Activated CD8-positive, alpha-beta memory T cell treated with anti-CD3 and anti-CD28 coated beads, Interleukin-2, amount 50 U/mL, for 24 hours (primary cell): ENCODE measurements around the gene ASB13.

Experiments
- DNase-seq: peaks from one replicate; pipeline ENCODE4 v3.0.0-alpha.2; 2020; ENCODE audit errors: extremely low read depth

The ASB13 gene

GRCh38 chr10:5669604-5670003 is 3.2 kb upstream of the ASB13 start:
- no peak for DNase-seq

GRCh38 chr10:5668429-5668828 is 2.0 kb upstream of the ASB13 start:
- DNase-seq, result no peak

GRCh38 chr10:5666841-5667630 is 641 bp upstream of the ASB13 start:
- no peak for DNase-seq

GRCh38 chr10:5665373-5666007 is 905 bp downstream of the ASB13 start:
- no peak for DNase-seq

DNA sequence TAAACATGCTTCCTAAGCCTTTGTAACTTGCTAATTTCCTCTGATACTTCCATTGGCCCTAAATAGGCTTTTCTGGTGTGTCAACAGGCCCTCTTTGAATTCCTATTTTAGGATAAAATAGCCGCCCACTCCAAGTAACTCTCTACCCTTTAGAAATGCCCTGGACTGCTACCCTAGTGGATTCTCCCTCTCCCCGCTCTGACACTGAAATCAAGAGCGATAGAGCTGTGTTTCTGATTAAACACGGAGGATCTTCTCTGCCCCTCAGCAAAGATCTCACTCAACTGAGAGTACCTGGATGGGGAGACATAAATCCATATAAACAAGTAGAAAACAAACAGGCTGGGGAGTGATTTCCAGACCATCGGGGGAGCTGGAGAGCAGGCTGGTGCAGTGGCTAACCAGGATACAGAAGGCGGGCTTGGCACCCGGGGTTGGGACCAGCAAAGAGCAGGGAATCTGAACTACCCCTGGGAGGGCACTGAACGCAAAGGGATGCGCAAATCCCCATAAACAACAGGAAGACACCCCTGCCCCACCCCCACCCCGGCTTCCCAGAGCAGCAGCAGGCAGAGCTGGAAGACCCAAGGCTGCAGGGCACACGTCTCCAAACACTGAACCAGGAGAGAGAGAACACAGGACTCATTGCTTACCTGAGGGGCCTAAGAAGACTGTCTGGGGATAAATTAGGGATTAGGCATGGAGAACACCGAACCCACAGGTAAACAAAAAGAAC is 2.5 kb downstream of the ASB13 start:
- DNase-seq, result no peak

- no peak for DNase-seq
Observed at GRCh38 chr10:5662708-5663579, 3.5 kb downstream of the ASB13 start.

GRCh38 chr10:5661043-5661442 is 5.4 kb downstream of the ASB13 start:
- DNase-seq, result no peak

GRCh38 chr10:5659702-5660528 is 6.5 kb downstream of the ASB13 start:
- DNase-seq, result no peak

DNA sequence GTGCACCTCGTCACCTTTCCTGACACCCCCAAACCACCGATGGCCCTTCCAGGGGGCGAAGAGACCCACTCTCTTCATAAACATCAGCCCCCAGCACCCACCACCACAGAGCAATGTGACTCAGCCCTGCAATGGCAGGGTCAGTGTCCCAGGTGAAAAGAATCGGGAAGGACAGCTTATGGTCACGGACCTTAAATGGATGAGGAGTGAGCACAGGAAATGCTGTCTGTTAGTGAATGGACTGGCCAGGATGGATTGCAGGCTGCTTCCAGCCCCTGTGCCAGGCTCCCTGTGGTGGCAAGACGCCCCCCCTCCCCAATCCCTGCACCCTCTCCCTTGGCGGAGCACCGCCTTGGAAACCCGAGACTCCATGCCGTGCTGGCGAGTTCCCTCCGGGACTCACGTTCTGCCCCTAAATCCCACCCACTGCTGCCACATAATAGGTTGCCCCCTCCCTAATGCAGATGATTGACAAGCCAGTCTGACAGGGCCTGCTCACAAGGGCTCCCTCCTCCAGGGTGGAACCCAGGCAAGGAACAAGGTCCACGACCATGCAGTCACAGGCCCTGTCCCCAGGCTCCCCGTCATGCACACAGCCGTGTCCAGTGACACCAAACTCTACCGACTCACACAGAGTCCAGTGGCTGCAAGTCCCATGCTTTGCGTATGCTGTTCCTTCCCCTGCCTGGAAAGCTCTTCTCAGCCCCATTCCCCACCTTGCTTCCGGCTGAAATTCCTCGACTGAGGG is 7.3 kb downstream of the ASB13 start:
- no peak for DNase-seq

- no peak for DNase-seq
Observed at GRCh38 chr10:5656737-5657579, 9.4 kb downstream of the ASB13 start.

DNA sequence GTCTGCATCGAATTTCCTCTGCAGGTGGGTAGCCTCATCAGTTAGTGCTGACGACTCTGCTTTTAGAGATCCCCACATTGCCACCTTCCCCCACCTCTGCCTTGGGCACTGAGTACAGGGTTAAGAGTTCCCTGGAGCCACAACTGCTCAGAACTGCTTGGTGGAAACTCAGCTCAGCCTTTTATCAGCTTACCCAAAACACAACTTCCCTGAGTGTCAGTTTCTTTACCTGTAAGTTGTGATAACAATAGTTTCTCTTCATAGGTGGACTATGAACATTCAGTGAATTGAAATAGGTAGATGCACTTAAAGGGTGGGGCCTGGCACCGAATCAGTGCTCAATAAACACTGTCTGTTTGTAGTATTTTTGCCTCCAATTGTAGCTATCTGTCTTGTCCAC is 11.3 kb downstream of the ASB13 start:
- DNase-seq, result no peak

- DNase-seq, result no peak
Observed at GRCh38 chr10:5654218-5654755, 12.1 kb downstream of the ASB13 start.

DNA sequence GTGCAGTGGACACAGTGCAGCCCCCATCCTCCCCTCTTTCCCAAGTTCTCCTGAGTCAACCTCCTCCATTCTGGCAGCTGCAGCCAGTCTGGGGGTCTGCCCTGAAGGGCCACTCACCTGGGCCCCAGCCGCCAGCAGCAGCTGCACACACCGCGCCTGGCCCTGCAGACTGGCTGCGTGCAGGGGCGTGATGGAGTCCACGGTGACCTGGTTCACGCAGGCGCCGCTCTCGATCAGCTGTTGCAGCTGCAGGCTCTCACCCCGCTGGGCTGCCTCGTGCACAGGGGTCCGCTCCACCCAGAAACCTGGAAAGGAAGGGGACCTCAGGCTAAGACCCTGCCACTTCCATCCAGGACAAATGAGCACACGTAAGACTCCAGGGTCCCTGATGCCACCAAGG is 13.6 kb downstream of the ASB13 start:
- no peak for DNase-seq

DNA sequence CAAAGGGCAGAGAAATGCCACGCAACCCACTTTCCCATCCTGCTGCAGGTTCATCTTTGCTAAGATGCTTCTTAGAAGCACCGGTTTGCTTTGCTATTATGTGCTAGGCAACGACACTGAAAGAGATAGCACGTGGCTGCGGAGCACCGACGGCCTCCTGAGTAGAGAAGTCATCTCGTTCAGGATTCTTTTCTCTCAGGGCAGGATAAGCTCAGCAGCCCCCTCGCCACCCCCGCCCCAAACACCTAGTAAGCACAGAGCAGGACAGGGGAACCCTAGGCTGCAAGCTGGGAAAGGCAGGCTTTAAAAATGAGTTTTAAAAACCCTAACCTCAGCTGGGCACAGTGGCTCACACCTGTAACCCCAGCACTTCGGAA is 15.0 kb downstream of the ASB13 start:
- DNase-seq, result no peak

DNA sequence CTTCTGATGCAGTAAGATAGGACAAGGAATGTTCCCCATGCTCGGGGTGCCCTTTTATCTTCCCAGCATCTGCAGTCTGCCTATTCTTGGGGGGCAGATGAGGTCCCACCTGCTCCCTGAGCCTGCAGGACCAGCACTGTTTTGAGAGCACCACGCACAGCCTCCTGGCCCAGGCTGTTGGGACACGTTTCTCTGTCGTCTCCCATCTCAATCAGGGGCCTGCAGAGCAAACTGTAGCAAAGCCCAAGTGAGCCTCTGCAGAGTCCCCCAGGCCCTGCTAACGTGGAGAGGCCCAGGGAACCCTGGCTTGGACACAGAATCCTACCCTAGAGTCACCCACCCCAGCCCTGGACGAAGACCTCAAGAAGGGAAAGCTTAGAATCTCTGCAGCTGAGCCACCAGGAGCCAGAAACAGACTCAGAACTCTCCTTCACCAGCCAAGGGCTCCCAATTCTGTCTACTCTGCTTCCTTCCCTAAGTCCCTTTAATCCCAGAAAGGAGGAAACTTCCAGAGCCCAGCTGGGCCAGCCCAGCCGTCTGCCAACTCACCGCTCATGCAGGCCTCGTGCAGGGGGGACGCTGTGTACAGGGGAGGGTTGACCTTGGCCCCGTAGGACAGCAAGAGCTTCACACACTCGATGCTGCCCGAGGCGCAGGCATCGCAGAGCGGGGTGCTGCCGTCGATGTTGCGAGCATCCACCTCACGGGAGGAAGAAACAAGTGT is 15.6 kb downstream of the ASB13 start:
- DNase-seq, result no peak

DNA sequence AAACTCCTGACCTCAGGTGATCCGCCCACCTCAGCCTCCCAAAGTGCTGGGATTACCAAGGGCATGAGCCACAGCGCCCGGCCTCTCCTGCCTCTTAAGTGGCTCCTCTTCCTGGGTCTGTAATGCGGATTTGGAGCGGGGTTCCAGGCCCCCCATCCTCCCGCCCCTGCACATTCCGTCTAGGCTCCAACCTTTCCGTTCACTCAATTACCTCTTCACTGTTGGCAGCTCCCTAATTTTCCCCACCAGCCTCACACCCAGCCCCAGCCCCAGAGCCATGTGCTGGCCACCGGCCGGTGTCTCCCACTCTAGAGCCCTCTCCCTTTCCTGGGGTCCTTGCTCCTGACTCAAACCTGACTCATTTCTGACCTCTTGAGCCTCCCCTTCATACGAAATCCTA is 16.6 kb downstream of the ASB13 start:
- no peak for DNase-seq

GRCh38 chr10:5648494-5649457 is 17.6 kb downstream of the ASB13 start:
- DNase-seq, result no peak
